HepG2 (cell line): ENCODE measurements around the gene H1-8. TPM values are rescaled to one million over a fixed set of nuclear protein-coding genes. Genes with fewer than 3 reads are reported as not detected.

Experiments
- ARID5B ChIP-seq: IDR thresholded peaks from 2 replicates; pipeline ENCODE4 v1.4.0; 2020; ENCODE audit warnings: mild to moderate bottlenecking, missing genetic modification reagents
- BHLHE40 ChIP-seq: IDR thresholded peaks from 2 replicates; pipeline ENCODE4 v1.6.1; 2011; ENCODE audit warnings: low read length, improper control_type of control experiment
- MEF2D ChIP-seq: sonication (generic); formaldehyde crosslinking; IDR thresholded peaks from 2 replicates; pipeline ENCODE4 v1.5.1; 2020; ENCODE audit warnings: mild to moderate bottlenecking, missing genetic modification reagents
- MEIS1 ChIP-seq: sonication (generic); formaldehyde crosslinking; IDR thresholded peaks from 2 replicates; pipeline ENCODE4 v1.9.0; 2021; ENCODE audit warnings: mild to moderate bottlenecking, missing genetic modification reagents, moderate library complexity, borderline replicate concordance
- NFKB2 ChIP-seq: sonication (generic); formaldehyde crosslinking; IDR thresholded peaks from 2 replicates; pipeline ENCODE4 v1.4.0; 2020; ENCODE audit warnings: missing genetic modification reagents, borderline replicate concordance
- PTBP1 ChIP-seq: fragments of 200-400 bp; formaldehyde crosslinking; IDR thresholded peaks from 2 replicates; pipeline ENCODE4 v1.6.1; 2018; ENCODE audit warnings: low read length, low read depth; ENCODE audit not compliant: poor library complexity, severe bottlenecking
- REPIN1 ChIP-seq: sonication (generic); formaldehyde crosslinking; IDR thresholded peaks from 2 replicates; pipeline ENCODE4 v1.8.0; 2022; ENCODE audit warnings: missing genetic modification reagents, low read depth, mild to moderate bottlenecking, borderline replicate concordance
- SMYD3 ChIP-seq: sonication (generic); formaldehyde crosslinking; IDR thresholded peaks from 2 replicates; pipeline ENCODE4 v1.8.1; 2023; ENCODE audit warnings: mild to moderate bottlenecking, missing genetic modification reagents
- STAT5B ChIP-seq: sonication (generic); formaldehyde crosslinking; IDR thresholded peaks from 2 replicates; pipeline ENCODE4 v1.4.0; 2020; ENCODE audit warnings: missing genetic modification reagents
- TFE3 ChIP-seq: IDR thresholded peaks from 2 replicates; pipeline ENCODE4 v1.6.1; 2016
- THRA ChIP-seq: sonication (generic); formaldehyde crosslinking; IDR thresholded peaks from 2 replicates; pipeline ENCODE4 v1.4.0; 2020; ENCODE audit warnings: missing genetic modification reagents, borderline replicate concordance
- THYN1 ChIP-seq: sonication (generic); formaldehyde crosslinking; IDR thresholded peaks from 2 replicates; pipeline ENCODE4 v1.8.1; 2023; ENCODE audit warnings: low read depth, mild to moderate bottlenecking, moderate library complexity, missing genetic modification reagents, borderline replicate concordance
- ZC3H13 ChIP-seq: sonication (generic); formaldehyde crosslinking; IDR thresholded peaks from 2 replicates; pipeline ENCODE4 v1.8.1; 2023; ENCODE audit warnings: mild to moderate bottlenecking, missing genetic modification reagents, moderate library complexity
- ZFP37 ChIP-seq: sonication (generic); formaldehyde crosslinking; IDR thresholded peaks from 2 replicates; pipeline ENCODE4 v1.4.0; 2020; ENCODE audit warnings: missing genetic modification reagents, borderline replicate concordance
- ZKSCAN8 ChIP-seq: IDR thresholded peaks from 2 replicates; pipeline ENCODE4 v1.6.1; 2016; ENCODE audit warnings: borderline replicate concordance, missing genetic modification reagents, missing compliant biosample characterization
- ZNF234 ChIP-seq: sonication (generic); formaldehyde crosslinking; conservative IDR thresholded peaks from 2 replicates; pipeline ENCODE4 v1.5.1; 2020; ENCODE audit warnings: mild to moderate bottlenecking, missing genetic modification reagents
- ZNF484 ChIP-seq: sonication (generic); formaldehyde crosslinking; IDR thresholded peaks from 2 replicates; pipeline ENCODE4 v1.5.1; 2020; ENCODE audit warnings: mild to moderate bottlenecking, low read depth, missing genetic modification reagents, borderline replicate concordance
- ZNF510 ChIP-seq: sonication (generic); formaldehyde crosslinking; IDR thresholded peaks from 2 replicates; pipeline ENCODE4 v1.4.0; 2020; ENCODE audit warnings: low read depth, mild to moderate bottlenecking, missing genetic modification reagents
- ZNF547 ChIP-seq: sonication (generic); formaldehyde crosslinking; IDR thresholded peaks from 2 replicates; pipeline ENCODE4 v1.5.1; 2020; ENCODE audit warnings: mild to moderate bottlenecking, missing genetic modification reagents
- ZNF570 ChIP-seq: sonication (generic); formaldehyde crosslinking; IDR thresholded peaks from 2 replicates; pipeline ENCODE4 v1.4.0; 2020; ENCODE audit warnings: mild to moderate bottlenecking, missing genetic modification reagents, borderline replicate concordance
- ZNF713 ChIP-seq: sonication (generic); formaldehyde crosslinking; IDR thresholded peaks from 2 replicates; pipeline ENCODE4 v1.4.0; 2020; ENCODE audit warnings: mild to moderate bottlenecking, missing genetic modification reagents
- polyA plus RNA-seq, 8 experiments: library from polyadenylated mRNA; depleted of rRNA in 3 of 8; stranded (reverse) in 7 of 8; unstranded in 1 of 8; fragments of >200 nt; fragmentation: Illumina TruSeq in 4 of 8; extraction: Trizol in 4 of 8; gene quantifications; 2 replicates each; pipeline versions ENCODE4 v1.2.1 to v1.2.3, GENCODE V29; 2011 to 2016; ENCODE audit warnings: low read depth in 4 of 8, missing spikeins in 1 of 8, mixed read lengths in 1 of 8; ENCODE audit not compliant: insufficient read depth in 1 of 8
- total RNA-seq, 5 experiments: library from RNA; depleted of rRNA; stranded (reverse); fragments of >200 nt; fragmentation: Illumina TruSeq; extraction: Trizol; gene quantifications; 2 replicates each; pipeline ENCODE4 v1.2.3, GENCODE V29; 2016; ENCODE audit warnings: low read depth in 1 of 5
- TF ChIP-seq, protein P1 (sequence below): sonication (generic); formaldehyde crosslinking; IDR thresholded peaks from 2 replicates; pipeline ENCODE4 v1.8.1; 2023; ENCODE audit warnings: mild to moderate bottlenecking, moderate library complexity, missing genetic modification reagents

H1-8 gene
- total and polyA plus RNA-seq, 2 of the 13 experiments (the other 11 are each of a cell fraction or from before 2014, with no cell fraction given): 0.08 TPM; not detected in 1

DNA sequence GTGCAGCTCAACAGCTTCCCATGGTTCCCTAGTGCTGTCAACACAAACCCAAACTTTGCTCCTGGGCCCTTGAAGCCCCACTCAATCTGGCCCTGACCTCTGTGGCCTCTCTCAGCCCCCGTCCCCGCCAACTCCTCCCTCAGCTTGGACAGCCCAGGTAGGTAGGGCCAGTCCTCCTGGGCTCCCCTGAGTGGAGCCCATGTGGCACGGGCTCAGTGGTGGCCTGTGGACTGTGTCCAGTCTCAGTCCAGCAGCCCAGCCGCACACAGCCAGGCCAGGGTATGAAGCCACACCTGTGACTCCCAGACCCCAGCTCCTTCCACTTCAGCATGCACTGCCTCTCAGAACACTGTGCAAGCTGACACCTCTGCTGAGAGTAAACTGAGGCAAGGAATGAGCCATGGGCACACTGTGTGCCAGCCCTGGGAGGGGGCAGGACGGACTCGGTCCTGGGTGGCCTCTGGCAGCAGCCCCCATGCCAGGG lies 52.0 kb downstream of the H1-8 start (continued):
- TF ChIP-seq, protein P1, sequence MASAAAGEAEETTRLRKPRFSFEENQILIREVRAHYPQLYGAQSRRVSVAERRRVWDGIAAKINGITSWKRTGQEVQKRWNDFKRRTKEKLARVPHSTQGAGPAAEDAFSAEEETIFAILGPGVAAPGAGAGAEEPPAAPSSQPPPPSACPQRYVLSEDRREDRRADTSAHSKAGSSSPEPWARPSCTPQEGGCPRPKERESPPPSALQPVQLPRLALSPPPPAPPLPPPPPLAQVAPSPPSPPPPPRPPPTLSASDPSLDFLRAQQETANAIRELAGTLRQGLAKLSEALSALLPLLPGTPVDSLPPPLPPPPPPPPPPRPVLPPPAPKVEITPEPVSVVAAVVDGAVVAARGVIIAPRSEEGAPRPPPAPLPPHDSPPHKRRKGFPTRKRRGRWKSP (CRISPR knock-in tag): no peak
- TF ChIP-seq MEF2D (CRISPR knock-in tag) (peak; percentile 35; the same call in 1 of the 2 replicates), PTBP1 (no peak), REPIN1 (CRISPR knock-in tag) (no peak; the same call in 1 of the 2 replicates), ZKSCAN8 (0 out of 2 replicates have a peak, but pooled peaks have one; percentile 27), THRA (CRISPR knock-in tag) (peak; percentile 78; the same call in 1 of the 2 replicates), TFE3 (CRISPR knock-in tag) (no peak), ZFP37 (CRISPR knock-in tag) (no peak), BHLHE40 (no peak), ZNF547 (CRISPR knock-in tag) (peak; percentile 41; the same call in 1 of the 2 replicates), MEIS1 (CRISPR knock-in tag) (peak; percentile 54; the same call in 1 of the 2 replicates), STAT5B (CRISPR knock-in tag) (no peak), SMYD3 (CRISPR knock-in tag) (no peak), ZNF234 (no peak), ZNF510 (CRISPR knock-in tag) (0 out of 2 replicates have a peak, but pooled peaks have one; percentile 62), THYN1 (no peak), NFKB2 (CRISPR knock-in tag) (no peak), ZNF484 (no peak), ZC3H13 (CRISPR knock-in tag) (peak; percentile 78), ZNF713 (CRISPR knock-in tag) (no peak), ARID5B (peak; percentile 80), ZNF570 (CRISPR knock-in tag) (0 out of 2 replicates have a peak, but pooled peaks have one; percentile 60)
